HG03108 (cell line): ENCODE measurements around the gene ARHGEF6.

Experiments used
- ATAC-seq: cut with Tn5 transposase; IDR thresholded peaks from one replicate; pipeline ENCODE4 v1.9.1; 2021; ENCODE audit warnings: moderate library complexity; ENCODE audit not compliant: unreplicated experiment

The ARHGEF6 gene

DNA sequence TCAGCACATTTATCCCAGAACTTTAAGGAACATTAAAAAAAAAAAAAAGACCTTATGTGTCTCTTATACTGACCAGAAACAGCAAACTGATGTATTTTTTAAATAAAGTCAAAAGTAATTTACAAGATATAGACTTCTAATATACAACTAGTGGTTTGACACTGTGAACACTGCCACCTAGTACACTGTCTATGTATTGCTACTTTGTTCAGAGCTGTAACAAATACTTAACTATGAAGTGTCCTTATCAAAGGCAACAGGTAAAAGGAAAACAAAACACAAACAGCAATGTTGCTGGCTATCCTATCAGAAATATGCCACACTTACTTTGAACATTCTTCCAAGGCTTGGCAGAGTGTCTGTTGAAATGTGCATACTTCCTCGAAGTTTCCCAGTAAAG lies 72.4 kb downstream of the ARHGEF6 start:
- no peak for ATAC-seq

DNA sequence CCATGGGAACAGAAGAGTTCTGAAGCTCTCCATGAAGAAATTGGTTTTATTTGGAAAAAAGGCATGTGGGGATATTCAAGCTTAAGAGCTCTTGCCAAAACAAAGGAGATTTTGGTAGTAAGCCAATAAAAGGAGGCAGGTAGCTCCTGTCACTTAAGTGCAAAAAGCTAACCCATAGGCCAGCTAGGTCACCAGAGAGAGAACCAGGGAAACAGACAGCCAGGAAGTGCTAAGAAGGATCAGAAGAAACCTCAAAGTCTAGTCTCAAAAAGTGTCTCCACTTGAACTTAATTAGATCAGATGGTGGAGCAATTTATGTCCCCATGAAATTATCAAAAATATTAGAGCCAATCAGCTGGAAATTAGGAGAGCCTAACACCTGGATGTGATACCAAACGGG lies 83.6 kb downstream of the ARHGEF6 start:
- no peak for ATAC-seq

DNA sequence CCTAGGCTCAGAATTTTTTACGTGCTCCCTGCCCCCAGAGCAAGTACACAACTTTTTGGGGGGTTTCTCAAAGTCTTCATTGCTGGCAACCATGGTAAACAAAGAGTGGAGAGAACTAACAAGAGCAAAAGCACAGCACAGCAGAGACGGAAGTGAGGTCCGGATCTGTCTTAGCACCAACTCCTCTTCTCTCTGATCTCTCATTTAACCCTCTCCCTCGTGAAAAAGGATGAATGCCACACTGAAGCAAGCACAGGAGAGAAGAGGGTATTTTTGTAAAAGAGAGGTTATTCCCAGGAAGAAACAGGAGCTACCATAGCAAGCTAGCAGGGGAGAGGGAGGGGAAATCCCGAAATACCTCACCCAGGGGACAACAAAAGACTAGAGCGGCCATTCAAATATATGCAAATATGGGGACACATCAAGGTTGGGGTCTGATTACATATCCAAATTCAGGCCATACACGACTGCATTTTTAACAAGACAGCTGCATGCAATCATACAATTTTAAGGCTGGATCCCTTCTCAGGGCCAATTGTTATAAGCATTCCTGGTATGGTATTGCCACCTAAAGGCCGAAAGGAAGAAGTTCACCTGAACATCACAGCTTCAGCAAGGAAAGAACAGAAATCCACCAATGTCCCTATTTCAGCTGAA lies 86.2 kb downstream of the ARHGEF6 start:
- ATAC-seq: no peak

DNA sequence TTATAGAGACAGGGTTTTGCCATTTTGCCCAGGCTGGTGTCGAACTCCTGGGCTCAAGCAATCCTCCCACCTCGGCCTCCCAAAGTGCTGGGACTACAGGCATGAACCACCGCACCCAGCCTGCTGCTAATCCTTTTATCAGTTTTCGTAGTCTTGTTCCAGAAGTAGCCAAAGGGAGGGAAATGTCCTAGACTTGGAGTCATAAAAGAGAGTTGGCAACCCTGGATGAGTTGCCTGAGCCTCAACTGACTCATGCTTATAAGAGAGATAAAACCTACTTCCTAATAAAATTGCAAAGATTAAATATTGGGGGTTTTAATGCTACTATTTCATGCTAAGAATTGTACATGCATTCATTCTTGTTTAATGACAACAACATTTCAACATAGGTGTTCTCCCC lies 88.5 kb downstream of the ARHGEF6 start:
- no peak for ATAC-seq

DNA sequence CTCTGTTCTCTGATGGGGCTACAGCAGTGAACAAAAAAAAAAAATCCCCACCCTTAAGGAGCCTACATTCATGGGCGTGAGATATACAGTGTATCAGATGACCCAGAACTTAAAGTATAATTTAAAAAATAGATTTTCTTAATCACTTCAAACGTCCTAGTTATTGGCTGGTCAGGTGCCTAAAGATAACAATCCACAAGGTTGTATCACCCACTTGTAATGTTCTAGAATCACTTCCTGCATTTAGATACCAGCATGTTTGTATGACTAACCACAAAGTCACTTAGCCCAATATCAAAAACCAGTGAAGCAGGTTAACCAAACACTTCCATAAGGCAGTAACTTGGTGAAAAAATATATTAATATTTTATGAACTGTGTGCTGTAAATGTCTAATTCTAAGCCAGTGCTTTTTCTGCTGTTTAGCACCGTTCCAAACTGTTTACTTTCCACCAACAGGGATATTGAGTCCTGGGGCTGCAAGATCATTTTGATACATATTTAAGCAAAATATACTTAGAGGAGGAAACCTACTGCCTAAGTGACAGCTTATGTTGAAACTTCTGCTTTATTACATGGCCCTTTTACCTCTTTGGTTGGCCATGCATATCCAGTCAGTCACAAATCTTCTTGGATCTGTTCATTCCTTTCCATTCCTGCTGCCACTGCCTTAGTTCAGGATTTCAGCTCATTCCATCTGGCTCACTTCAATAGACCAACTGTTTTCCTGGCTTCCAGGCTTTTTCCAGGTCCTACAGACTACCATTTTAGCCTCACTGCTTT lies 89.5 kb downstream of the ARHGEF6 start:
- ATAC-seq: no peak

DNA sequence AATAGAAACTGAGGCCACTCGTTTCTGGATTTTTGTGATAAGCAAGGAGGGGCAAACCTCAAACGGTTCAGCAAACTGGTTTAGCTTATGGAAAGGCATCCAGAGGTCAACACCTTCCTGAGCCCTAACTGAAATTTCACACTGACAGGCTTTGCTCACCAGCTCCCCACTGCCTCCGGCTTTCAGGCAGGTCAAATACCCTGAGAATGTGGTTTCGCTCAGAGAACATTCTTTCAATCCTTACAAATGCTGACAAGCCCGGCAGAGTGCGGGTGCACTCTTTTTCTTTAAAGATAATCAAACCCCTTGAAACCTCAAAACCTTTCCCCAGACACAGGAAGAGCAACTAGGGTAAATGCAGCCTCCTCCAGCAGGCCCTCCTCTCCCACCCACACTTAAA lies 91.3 kb downstream of the ARHGEF6 start:
- no peak for ATAC-seq

DNA sequence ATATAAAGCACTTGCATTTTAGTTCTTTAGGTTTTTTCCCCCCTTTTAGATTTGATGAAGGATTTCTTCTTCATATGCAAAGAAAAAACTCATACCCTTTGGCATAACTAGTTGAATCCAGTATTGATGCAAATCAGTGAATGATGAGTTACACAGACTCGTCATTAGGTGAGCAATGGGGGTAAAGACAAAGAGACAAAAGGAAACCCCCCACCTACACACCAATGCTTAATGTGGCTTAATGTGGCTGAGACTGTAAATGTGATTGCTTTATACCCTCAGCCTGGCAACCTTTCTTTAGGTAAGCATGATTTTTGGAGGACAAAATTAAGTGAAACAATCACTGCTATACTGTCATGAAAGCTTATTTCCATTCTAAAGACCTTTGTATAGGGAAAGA lies 93.3 kb downstream of the ARHGEF6 start:
- no peak for ATAC-seq

DNA sequence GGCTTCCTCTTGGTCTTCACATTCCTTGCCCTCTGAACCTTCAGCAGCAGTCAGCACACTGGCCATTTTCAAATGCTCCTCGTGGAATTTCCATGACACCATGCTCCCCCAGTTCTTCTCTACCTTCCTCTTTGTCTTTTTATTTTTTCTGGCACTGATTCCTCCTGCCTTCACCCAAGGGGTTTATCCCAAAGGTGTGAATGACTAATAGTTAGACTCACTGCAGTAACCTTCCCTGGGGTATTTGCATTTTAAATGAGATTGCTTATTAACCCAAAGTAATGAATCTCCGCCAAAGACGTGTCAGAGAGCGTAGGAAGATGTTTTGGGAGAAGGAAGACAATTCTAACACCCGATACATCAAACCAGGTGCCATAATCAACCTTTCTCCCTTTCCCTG lies 96.6 kb downstream of the ARHGEF6 start:
- no peak for ATAC-seq

DNA sequence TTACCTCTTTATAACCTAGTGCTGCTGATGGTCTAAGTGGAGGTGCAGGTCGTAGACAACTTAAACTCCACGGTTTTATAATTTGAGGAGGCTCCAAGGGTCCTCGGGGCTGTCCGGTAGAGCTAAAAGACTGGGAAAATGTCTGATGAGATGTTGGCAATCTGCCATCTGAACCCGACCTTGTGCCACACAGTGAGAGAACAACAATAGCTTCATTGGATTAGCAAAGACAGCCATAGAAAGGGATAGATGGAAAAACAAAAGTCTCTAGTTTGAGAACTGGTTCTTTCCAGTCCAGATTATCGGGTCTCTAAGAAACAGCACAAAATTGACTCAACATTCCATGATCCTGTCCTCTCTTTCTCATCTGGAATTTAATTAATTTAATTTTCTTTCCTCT lies 101.2 kb downstream of the ARHGEF6 start:
- ATAC-seq: no peak

DNA sequence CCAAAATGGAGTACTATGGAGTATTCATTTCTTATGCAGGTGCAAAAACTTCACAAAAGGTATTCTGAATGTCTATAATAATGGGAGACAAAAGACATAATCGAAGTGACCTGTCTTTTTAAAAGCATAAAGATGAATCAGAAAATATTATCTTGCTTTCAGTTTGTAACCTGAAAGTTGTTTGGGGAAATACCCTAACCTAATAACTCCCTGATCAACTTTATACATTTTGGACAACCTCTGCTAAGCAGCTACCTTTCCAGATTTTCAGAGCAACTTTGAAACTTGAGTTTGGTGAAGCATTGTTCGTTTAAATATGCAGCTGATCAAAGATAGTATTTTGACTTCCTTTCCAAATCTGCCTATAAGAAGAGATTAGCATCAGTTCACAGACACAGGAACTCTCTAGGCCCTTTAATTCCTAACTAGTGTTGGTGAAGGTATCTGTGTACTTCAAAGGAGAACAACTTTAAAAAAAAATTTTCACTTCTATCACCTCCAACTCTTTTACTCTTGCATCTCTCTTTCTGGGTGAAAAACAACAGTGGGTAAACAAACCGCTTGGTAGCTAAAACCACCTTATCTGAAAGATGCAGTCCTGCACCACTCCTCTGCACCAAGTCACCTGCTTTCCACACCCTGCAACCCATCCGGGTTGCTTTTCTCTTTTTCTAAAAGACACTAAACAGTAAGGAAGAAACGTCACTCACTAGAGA lies 106.3 kb downstream of the ARHGEF6 start:
- peak; percentile 26 for ATAC-seq

DNA sequence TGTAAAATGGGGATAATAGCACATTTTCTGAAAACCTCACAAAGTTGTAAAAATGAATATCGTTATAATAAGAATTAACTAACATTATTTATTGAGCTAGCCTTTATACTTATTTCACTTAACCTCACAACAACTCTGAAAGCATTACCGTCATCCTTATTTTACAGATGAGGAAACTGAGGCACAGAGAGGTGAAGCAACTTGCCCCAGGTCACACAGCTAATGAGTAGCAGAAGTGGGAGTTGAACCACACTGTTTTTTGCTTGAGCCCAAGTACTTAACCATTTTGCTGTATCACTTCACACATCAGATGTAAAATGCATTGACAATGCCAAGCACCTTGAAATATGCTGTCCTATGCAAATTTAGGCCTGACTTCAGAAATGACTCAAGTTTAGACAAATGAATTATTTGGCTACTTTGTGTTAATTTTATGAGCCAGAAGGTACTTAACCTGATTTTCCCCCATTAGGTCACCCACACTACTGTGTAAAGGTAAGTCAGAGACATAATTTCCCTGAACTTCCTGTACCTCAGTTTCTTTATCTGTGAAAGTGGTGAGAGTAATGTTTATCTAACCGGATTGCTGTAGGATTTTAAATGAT lies 109.6 kb downstream of the ARHGEF6 start:
- no peak for ATAC-seq

DNA sequence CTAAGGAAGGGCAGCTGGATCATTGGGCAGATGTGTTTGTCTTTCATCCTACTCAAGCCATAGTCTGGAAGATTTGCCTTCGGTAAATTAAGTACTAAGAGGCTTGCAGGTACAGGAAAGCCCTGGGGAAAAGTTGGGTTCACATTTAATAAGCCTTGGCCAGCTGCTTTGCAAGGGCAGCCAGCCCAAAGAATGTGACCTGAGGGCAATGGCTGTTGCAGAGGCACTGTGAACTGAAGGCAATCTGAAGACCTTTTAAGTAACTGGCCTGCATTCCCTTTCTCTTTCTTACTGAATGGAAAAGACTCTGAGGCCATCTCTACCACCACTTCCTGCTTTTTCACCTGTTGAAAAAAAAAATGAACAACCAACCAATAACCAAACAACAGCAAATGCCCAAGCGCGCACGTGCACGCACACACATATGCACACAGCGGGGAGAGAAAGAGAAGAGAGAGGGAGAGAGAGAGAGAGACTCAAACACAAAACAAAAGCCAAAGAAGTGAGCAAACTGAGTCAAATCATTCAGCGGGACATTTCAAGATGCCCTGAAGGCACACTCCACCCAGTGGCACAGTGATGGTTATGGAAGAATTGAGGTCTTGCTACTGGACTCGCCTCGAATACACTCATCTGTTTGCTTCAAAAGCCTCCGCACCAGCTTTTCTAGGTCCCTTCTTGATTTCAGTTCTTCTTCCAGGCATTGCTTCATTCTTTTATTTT lies 113.1 kb downstream of the ARHGEF6 start:
- ATAC-seq: no peak

DNA sequence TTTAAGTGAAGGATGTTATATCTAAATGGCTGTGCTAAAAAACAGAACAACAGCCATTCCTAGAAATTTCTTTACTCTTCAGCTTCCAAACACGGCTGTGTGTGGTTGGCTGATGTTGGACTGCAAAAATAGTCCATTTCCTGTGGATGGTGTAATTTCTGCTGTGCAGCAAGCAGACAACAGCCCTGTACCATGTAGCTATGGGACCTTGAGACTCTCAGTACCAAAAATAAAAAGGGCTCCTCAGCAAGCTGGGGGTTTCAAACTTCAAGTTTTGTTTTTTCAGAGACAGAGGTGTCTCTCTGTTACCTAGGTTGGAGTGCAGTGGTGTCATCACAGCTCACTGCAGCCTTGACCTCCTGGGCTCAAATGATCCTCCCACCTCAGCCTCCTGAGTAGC lies 114.6 kb downstream of the ARHGEF6 start:
- ATAC-seq: no peak

DNA sequence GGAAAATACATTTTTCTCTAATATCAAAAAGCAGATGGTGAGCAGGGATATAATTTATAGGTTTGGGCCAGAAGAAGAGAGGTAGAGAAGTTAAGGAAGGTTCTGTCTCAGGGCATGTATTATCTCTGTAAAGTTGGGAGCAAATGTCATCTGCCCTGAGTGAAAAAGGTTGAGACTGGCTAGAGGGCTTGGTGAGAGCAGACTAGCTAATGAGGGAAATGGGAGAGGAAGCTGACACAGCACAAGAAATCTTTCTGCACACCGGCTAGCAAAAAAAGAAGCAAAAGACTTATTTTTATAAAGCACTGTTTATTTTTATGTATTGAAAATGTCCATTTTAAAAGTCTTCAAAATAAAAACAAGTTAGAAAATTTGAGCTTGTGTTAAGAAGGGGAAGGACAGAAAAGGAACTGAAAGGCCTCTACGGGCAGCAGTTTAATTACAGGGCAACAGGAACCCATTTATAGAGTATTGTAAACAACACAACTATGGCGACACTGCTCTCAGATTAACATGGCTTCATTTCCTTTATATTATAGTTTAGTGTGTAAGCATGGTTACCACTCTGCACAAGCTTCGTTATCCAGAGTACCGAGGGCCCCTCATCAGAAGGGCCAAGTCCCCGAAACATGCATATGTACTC lies 115.4 kb downstream of the ARHGEF6 start:
- no peak for ATAC-seq

DNA sequence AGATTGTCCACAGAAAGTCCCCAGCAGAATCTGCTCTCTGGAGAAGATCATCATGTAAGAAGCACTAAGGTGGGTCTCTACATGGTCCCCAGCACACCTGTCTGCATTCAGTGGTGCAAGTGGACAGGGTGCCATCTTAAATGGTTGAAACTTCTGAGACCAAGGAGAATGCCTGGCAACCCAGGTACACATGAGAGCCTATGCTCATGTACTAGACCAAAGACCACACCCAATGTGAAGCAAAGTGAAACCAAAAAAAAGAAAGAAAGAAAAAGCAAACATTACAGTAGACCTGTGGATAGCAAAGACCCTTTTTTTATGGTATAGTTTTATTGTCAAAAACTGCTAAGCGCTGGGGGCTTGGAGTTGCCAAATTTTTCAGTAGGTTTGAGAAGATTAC lies 117.8 kb downstream of the ARHGEF6 start:
- ATAC-seq: no peak

DNA sequence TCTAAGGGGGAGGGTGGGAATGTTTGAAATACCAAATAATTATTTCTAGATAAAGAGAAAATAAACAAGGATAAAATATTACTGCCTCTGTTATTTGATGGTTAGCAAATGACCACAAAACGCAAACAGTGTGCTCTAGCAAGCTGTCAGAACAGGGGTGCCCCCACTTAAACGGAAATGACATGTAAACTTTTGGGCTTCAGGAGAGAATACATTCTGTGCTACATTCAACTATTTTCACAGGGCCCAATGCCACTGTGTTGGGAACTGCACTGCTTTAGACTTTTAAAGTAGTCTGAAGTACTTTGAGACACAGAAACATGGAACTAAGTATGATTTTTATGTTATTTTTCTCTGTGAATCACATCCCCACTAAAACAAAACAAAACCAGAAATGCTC lies 118.6 kb downstream of the ARHGEF6 start:
- no peak for ATAC-seq

DNA sequence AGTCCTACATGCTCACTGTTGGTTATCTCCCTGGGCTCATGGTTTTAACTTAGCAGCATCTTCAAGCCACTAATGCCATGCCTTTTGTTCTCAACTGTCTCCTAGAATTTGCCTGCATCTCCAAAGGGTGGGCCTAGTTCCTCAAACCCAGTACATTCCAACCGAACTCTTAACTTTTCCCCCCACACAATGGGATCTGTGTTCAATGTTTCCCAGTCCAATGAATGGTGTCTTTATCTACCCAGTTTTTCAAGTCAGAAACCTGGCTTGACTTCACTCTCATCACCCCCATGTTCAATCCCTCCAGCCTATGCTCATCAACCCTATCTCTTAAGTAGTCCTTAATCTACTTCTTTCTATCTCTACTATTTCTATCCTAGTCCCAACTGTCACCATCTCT lies 119.8 kb downstream of the ARHGEF6 start:
- no peak for ATAC-seq

DNA sequence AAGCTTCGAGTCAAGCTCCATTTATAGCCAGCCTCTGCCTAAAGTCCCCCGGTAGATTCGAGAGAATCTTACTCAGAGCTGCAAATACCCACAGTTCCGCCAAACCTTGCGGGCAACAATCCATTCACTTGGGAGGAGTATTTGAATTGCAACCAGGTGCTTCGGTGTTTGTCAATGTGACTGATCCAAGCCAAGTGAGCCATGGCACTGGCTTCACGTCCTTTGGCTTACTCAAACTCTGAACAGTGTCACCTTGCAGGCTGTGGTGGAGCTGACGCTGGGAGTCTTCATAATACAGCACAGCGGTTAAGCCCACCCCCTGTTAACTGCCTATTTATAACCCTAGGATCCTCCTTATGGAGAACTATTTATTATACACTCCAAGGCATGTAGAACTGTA lies 121.6 kb downstream of the ARHGEF6 start:
- no peak for ATAC-seq

DNA sequence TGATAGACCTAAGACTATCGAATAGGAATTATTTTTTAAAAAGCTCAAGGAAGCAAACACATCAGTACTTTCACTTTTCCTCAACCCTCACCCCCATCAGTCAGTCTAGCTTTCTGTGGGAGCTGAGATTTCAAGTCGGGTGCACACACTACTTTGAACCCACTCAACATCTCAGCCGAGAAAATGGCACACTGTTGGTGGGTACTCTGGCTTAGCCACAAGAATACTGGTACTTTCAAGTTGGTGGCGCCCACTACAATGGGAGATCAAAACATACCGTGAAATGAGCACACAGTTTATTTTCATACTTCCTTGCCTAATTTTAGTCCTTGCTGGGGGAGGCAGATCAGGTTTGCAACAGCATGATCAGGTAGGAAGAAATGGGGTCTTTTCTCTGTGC lies 122.6 kb downstream of the ARHGEF6 start:
- ATAC-seq: no peak

DNA sequence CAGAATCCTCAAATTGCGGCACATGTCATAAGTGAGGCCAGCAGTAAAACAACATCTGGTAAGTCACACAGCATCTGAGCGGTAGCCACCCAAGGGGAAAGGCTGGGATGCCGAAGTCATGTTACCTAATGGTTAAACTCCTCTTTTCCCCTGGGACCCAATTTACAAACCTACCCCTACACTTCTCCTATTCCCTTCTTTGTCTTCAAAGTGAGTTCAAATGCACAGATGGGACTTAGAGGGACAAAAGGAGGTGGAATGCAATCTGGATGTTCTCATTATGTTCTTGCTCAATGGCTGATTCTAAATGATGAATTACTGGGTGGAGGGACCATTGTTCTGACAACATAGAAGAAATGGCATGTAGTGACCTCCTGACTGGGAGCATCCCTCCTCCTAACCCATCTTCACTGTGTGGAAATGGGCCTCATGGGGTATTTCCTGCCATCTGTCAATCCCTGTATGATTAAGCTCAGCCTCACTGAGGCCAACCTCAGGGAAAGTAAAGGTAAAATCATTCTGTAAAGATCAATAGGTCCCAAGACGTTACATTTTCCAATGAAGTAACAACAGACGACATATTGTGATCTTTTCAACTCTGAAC lies 124.3 kb downstream of the ARHGEF6 start:
- no peak for ATAC-seq
